Inferior parietal cortex (tissue), 1 donor: ENCODE data around the gene UBL4B.
A peak's percentile ranks its signal among the peaks of the same experiment; 100 is the strongest.

Experiments used
- DNase-seq: peaks from one replicate; pipeline ENCODE4 v3.0.0-alpha.2; 2016; ENCODE audit errors: extremely low spot score

Gene UBL4B

GRCh38 chr1:110084227-110085078 is 27.8 kb upstream of the UBL4B start:
- peak; percentile 20 for DNase-seq

DNA sequence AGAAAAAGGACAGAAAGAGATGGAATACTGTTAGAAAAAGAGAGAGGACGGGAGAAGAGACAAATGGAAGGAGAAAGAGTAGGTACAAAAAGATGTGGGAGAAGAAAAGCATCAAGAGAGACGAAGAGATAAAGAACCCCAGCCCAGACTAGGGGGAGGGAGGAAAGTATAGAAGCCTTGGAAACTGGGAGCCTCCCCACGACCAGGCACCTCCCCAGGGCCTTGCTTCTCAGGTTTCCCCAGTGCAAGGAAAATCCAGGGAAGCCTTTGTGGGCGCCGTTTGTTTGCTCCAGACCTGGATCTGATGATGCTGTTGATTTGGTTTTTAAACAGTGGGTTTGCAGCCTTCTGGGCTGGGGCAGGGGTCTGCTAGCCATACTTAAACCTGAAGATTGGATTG is 26.6 kb upstream of the UBL4B start:
- no peak for DNase-seq

GRCh38 chr1:110086961-110087360 is 25.3 kb upstream of the UBL4B start:
- no peak for DNase-seq

GRCh38 chr1:110087812-110088738 is 24.2 kb upstream of the UBL4B start:
- peak; percentile 69 for DNase-seq

DNA sequence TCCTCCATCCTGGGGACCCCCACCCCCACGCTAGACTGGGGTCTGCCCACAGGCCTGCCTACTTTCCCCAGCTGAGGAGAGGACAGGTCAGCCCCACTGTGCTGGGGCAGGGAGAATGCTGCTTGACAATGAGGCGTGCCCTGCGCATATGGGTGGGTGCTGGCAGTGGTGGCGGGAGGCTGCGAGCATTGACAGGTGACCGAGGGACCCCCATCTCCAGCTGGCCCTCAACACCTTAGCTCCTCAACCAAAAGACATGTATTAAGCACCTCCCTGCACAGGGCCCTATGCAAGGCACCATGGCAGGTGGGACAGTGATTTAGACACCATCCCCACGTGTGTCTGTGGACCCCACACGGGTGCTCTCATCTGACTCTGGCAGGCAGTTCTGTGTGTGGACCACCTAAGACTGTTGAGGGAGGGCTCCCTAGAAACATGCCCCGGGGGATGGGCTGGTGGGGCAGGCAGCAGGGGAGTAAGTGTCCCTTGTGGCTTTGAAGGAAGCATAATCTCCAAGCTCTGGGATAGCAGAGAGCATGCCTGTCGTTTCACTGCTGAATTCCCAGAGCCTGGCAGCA is 23.4 kb upstream of the UBL4B start:
- DNase-seq, result no peak

DNA sequence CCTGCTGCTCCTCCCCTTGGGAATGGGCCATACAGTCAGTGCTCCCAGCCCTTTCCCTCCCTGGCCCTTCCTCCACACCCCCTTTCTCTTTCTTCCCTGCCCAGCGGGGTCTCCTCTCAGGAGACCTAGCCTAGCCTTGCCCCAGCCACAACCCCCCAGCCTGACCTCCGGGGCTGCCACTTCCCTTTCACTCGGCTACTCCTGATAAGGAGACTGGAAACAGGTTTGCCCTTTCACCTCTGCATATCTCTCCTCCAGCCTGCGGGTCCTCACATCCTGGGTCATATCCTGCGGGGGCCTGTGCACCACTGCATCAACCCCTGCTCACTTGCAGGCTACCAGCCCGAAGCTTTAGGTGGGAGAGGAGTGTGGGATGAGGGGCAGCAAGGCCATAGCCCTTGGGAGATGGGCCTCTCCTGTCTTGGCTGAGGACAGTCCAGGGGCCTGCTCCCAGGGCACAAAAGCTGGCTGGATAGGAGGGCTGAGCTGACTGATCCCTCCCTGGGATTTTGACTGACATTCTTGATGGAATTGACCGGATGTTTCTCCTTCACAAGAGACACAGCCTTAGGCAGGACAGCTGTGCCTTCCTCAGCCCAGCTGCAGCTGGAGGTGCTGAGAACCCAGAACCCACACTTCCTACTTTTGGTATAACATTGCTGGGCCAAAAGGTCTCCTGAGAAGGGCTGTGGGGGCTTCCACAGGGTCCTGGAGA is 22.5 kb upstream of the UBL4B start:
- no peak for DNase-seq

GRCh38 chr1:110091381-110091780 is 20.9 kb upstream of the UBL4B start:
- DNase-seq, result no peak

DNA sequence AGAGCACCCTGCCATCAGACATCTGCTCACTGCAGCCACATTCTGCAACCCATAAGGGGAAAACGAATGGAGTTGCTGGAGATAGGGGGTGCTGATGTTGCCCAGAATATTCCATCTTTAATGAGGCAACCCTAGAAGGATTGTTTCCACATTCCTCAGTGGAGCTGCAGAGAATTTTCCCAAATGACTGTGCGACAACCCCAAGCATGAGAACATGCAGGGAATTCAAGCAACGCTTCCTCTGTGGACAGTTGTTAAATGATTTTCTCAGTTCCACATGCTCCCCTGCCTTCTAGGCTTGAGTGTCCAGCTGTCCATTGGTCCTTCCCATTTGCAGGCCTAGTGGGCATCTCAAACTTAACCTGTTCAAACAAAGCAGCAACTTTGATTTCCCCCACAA is 20.5 kb upstream of the UBL4B start:
- DNase-seq, result no peak

DNA sequence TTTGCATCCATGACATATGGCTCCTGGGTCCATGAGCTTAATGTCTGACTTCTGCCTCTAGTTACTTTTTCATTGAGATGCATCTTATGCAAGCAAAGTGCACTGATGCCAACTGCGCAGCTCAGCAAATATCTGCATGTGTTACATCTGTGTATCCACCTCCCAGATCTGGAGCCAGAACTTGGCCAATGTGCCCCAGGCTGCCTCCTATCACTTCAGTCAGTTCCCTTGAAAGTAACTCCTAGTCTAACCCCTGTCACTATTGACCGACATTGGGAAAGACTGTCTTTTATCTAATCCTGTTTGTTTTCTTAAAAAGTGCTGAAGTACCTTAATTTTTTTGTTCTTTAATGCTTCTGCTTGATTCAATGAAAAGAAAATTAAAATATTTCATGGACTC is 19.3 kb upstream of the UBL4B start:
- no peak for DNase-seq

DNA sequence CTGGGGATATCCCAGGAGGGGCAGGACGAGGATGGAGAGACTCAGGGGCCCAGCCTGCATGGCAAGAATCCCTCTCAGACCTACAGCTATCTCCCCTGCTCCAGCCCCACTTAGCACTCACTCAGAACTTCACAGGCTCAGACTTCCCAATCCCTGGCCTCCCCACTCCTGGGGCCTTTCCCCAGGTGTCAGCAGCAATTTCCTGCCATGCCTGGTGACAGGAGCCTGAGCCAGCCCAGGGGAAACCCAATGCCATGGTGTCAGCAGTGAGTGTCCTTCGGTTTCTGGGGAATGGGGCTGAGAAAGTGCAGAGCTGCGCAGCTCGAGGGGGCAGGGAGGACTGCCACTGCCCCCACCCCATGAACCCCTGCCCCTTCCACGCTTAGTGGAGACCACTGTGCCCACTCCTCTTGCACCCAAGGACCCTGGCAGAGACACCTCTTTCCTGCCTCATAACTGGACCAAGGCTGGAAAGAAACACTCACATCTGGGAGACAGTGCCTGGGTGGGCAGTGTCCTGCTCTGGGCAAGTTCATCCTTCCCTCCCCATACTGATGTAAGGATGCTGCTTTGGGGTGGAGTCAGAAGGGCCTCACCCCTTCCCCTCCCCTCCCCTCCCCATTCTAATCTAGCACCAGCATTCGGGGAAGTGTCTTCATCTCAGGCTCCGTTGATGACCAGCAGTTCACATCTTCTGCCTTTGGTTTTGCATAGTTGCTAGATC is 17.1 kb upstream of the UBL4B start:
- DNase-seq, result no peak

GRCh38 chr1:110097507-110098221 is 14.6 kb upstream of the UBL4B start:
- DNase-seq, result no peak

GRCh38 chr1:110098222-110099026 is 13.8 kb upstream of the UBL4B start:
- no peak for DNase-seq

- DNase-seq, result no peak
These were observed 11.9 kb upstream of the UBL4B start for GRCh38 chr1:110100335-110100734.

DNA sequence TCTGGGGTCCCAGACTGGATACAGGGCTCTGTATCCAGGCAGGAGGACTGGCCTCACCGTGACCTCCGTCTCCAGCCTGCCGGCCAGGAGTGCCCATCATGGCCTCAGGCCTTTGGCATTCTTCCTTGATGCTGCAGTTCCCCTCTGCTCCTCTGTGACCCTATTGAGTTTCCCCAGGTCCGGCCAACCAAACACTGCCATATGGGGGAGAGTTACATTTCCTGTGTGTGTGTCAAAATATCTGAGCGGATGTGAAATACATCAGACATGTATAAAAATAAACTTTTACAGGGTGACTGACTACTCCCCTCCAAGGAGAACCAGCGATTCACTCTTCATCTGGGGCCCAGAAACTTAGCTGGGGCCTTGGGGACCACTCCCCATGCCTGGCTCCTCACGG is 10.2 kb upstream of the UBL4B start:
- no peak for DNase-seq

- DNase-seq, result peak; percentile 61
These were observed 6.0 kb upstream of the UBL4B start for GRCh38 chr1:110106013-110106941.

DNA sequence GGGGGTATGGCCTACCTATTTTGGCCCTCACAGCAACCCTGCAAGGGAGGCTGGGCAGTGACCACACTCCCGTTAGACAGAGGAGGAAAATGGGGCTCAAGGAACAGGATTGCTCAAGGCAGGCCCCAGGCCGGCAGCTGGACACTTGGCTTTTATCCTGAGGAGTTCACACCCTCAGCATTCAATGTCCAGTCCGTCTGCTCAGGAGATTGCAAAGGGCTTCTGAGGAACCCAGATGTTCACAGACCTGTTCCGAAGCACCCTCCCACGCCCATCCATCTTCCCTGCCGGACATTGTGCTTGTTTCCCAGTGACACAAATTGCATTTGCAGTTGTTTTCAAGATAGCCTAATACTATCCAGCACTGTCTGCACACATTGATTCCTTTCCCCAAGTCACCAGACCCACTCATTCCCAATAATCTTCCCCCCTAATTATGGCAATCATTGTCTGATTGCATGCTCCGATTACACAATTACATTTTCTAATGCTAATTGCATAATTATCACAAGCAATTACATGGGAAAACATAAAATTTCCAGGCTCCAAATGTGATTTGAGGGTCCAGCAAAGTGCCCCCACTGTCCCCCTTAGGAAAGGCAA is 4.3 kb upstream of the UBL4B start:
- no peak for DNase-seq

DNA sequence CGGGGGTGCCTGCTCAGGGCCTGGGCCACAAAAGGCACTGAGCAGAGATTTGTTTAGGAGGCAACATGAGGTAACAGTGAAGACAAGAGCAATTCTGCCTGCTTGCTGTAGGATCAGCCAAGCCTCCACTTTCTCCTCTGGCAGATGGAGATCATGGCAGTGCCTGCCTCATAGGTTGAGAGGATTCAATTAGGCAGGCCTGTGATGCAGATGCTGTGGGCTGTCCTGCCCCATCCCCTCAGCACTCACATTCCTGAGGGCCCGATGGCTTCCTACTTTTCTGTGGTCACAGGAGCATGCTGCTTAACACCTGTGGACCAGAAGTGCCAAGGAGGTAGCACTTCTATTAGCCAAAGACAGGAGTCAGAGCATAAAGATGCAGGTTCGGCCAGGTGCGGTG is 1.2 kb upstream of the UBL4B start:
- DNase-seq, result no peak

DNA sequence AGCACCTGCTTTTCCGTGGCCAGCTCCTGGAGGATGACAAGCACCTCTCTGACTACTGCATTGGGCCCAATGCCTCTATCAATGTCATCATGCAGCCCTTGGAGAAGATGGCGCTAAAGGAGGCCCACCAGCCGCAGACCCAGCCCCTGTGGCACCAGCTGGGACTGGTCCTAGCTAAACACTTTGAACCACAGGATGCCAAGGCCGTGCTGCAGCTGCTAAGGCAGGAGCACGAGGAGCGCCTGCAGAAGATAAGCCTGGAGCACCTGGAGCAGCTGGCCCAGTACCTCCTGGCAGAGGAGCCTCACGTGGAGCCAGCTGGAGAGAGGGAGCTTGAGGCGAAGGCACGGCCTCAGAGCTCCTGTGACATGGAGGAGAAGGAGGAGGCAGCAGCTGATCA is 413 bp downstream of the UBL4B start:
- no peak for DNase-seq
